Muscle layer of colon (tissue), 2 donors: ENCODE data around the gene FYCO1.

ENCODE experiments used
- H3K27ac ChIP-seq: one replicate; pipeline ENCODE4 v1.7.0; 2013; ENCODE audit warnings: low read depth, mild to moderate bottlenecking, low read length, moderate library complexity
- H3K27me3 ChIP-seq, 2 donors: one replicate each; pipeline ENCODE4 v1.7.0; 2013; ENCODE audit warnings: low read length in 2 of 2, mild to moderate bottlenecking in 2 of 2; ENCODE audit not compliant: insufficient read depth in 2 of 2, control insufficient read depth in 1 of 2
- H3K36me3 ChIP-seq: one replicate; pipeline ENCODE4 v1.7.0; 2013; ENCODE audit warnings: mild to moderate bottlenecking, low read length; ENCODE audit not compliant: insufficient read depth
- H3K4me1 ChIP-seq: one replicate; pipeline ENCODE4 v1.7.0; 2013; ENCODE audit warnings: mild to moderate bottlenecking, low read length; ENCODE audit not compliant: insufficient read depth
- H3K4me3 ChIP-seq, 2 donors: one replicate each; pipeline ENCODE4 v1.7.0; 2013; ENCODE audit warnings: low read length in 2 of 2, low read depth in 1 of 2, mild to moderate bottlenecking in 1 of 2, moderate library complexity in 1 of 2
- H3K9ac ChIP-seq: one replicate; pipeline ENCODE4 v1.7.0; 2013; ENCODE audit warnings: low read length
- H3K9me3 ChIP-seq: one replicate; pipeline ENCODE4 v1.7.0; 2013; ENCODE audit warnings: mild to moderate bottlenecking, low read length
- donor health status: abdominal sarcoma.
- donor health status: Adenocarcinoma of cecum.

Gene FYCO1

DNA sequence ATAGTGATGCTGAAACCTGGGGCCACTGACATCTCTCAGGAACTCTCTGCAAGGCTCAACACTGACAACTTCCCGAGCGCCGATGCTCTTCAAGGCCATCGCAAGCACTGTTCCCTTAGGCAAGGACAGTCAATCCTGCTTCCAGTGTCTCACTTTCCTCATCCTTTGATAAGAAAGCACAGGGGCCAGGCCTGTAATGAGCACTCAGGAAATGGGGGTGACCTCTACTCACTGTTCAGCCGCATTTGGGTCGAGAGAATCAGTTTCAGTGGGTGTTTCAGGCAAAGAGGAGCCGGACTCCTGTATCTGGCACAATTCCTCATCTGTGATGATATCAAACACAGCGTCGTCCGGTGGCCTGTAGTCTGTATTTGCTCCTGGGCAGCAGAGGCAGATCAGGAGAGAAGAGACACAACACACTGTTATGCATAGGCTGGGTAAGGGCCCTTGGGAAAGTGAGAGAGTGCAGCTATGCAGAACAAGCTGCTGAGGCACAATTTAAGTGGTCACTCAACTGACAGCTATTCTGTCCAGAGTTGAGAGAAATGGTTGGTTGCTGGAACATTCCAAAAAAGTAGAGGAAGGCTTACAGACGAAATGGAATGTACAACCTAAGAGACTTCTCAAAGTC, 40.5 kb downstream of the FYCO1 start:
- no peak overlapping the region for H3K27ac ChIP-seq
- H3K9me3 ChIP-seq: no peaks in the 10 kb centered on the region
- peaks cover 97% of the 10 kb centered on the region for H3K36me3 ChIP-seq
- H3K9ac ChIP-seq: no peak overlapping the region
- no peak overlapping the region for H3K4me3 ChIP-seq
- H3K27me3 ChIP-seq: no peaks in the 10 kb centered on the region
- H3K4me1 ChIP-seq: peaks cover 12% of the 10 kb centered on the region

- no peak overlapping the region for H3K9ac ChIP-seq
- peaks cover 97% of the 10 kb centered on the region for H3K36me3 ChIP-seq
- H3K9me3 ChIP-seq: no peaks in the 10 kb centered on the region
- H3K4me1 ChIP-seq: peaks cover 14% of the 10 kb centered on the region
- no peak overlapping the region for H3K27ac ChIP-seq
- no peaks in the 10 kb centered on the region for H3K27me3 ChIP-seq
- H3K4me3 ChIP-seq: no peak overlapping the region
Measured at GRCh38 chr3:45954306-45954705, 41.3 kb downstream of the FYCO1 start.

DNA sequence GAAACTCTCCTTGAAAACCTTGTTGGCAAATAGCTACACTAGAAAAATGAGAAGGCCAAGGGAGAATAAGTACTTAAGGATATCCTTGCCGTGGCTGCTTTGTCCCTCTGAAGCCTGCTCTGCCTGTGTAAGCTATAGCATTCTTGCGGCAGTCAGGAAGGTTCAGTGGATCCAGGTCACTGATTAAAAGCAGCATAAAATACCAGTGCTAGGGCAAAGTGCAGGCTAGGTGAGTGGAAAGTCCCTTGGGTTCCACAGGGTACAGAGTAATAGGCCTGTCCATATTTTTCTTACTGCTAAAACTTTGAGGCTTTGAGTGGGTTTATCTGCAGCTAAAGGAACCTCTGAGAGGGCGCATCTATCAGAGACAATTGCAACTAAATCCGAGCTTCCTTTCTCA, 42.1 kb downstream of the FYCO1 start:
- Histone ChIP-seq H3K9ac (no peak overlapping the region), H3K36me3 (peaks cover 96% of the 10 kb centered on the region), H3K9me3 (no peaks in the 10 kb centered on the region), H3K4me1 (peaks cover 17% of the 10 kb centered on the region), H3K27me3 (no peaks in the 10 kb centered on the region), H3K4me3 (no peak overlapping the region), H3K27ac (no peak overlapping the region)

DNA sequence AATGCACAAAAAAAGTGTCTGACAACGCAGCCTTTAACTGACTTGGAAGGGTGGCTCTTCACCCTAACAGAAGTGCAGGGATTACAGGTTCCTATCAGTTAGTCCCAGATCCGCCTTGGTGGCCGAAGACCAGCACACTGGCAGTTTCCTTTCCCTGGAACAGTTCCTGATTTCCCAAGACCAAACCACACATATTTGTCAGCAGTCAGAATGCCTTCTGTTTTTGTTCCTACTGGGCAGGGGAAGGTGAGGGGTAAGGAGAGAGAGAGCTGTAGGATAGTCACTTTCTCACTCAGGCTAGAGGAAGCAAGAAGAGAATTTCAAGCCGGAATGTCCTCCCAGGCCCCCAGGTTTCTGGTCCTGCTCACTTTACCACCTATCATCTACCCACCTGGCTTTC, 43.2 kb downstream of the FYCO1 start:
- Histone ChIP-seq H3K27ac (no peak overlapping the region), H3K36me3 (peaks cover 88% of the 10 kb centered on the region), H3K27me3 (no peaks in the 10 kb centered on the region), H3K9me3 (no peaks in the 10 kb centered on the region), H3K9ac (no peak overlapping the region), H3K4me1 (peaks cover 26% of the 10 kb centered on the region), H3K4me3 (no peak overlapping the region)

DNA sequence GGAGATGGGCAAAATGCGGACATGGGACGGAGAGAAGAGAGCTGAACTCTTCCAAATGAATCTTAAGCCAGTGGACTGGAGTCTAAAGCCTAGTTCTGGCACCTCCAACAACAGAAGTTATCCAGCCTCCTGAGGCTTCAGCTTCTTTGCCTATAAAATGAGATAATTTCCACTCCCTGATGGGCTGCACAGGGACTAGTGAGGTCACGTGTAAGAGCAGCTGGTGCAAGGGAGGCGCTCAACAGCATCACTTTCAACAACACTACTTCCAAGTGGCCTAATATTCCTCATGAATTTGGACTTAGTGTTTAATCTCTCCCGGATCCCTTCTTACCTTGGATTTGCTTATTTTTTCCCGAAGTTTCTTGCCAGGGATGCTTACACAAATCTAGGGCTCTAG, 43.7 kb downstream of the FYCO1 start:
- H3K9me3 ChIP-seq: no peaks in the 10 kb centered on the region
- H3K27ac ChIP-seq: no peak overlapping the region
- H3K27me3 ChIP-seq: no peaks in the 10 kb centered on the region
- peaks cover 30% of the 10 kb centered on the region for H3K4me1 ChIP-seq
- H3K9ac ChIP-seq: no peak overlapping the region
- H3K4me3 ChIP-seq: no peak overlapping the region
- H3K36me3 ChIP-seq: peaks cover 88% of the 10 kb centered on the region

DNA sequence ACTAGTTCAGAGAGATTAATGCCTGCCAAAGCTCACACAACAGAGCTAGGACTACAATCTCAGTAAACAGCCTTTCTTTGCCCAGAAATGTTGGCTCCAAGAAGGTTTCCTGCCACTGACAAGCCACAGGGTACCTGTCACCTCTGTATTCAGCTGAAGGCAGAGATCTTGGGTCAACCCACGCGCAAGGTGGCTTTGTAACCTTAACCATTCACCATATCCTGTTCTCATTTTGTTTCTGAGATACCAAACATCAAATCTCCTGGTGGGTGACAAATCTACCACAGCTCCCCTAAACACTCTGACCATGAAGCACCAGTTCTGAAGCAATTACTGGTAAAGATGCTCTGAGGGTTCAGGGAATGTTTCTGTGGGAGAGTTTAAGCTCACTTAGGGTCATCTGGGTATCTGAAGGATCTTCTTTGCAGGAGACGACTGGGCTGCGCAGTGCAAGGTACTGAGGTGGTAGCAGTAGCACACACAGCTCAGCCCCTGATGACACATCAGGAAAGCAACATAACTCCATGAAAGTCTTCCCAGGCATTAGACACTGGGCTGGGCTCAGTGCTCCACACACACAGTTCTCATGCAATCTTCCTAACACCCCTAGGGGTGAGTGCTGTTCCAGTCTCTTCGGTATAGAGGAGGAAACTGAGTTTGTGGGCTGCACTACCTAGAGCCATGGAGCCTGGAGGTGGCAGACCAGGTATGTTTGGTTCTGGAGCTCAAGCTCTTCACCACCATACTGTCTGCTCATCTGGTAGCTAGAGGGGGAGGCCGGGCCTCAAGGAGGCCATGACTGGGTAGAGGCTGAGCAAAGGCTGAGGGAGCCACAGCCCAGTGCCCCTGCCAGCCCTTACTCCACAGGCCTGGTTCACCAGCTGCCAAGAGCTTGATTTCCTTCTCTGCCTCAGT, 44.7 kb downstream of the FYCO1 start:
- Histone ChIP-seq H3K9me3 (no peaks in the 10 kb centered on the region), H3K9ac (no peak overlapping the region), H3K27ac (no peak overlapping the region), H3K36me3 (peaks cover 91% of the 10 kb centered on the region), H3K27me3 (no peaks in the 10 kb centered on the region), H3K4me1 (peaks cover 30% of the 10 kb centered on the region), H3K4me3 (no peak overlapping the region)

- H3K27me3 ChIP-seq: no peaks in the 10 kb centered on the region
- no peak overlapping the region for H3K27ac ChIP-seq
- no peak overlapping the region for H3K4me3 ChIP-seq
- H3K9ac ChIP-seq: no peak overlapping the region
- peaks cover 30% of the 10 kb centered on the region for H3K4me1 ChIP-seq
- no peaks in the 10 kb centered on the region for H3K9me3 ChIP-seq
- H3K36me3 ChIP-seq: peaks cover 83% of the 10 kb centered on the region
Measured at GRCh38 chr3:45950131-45950530, 45.5 kb downstream of the FYCO1 start.

- Histone ChIP-seq H3K27ac (no peak overlapping the region), H3K4me1 (peaks cover 30% of the 10 kb centered on the region), H3K9me3 (no peaks in the 10 kb centered on the region), H3K9ac (no peak overlapping the region), H3K4me3 (no peak overlapping the region), H3K27me3 (no peaks in the 10 kb centered on the region), H3K36me3 (peaks cover 76% of the 10 kb centered on the region)
Measured at GRCh38 chr3:45949432-45949831, 46.2 kb downstream of the FYCO1 start.

GRCh38 chr3:45948881-45949280, 46.7 kb downstream of the FYCO1 start:
- H3K9ac ChIP-seq: no peak overlapping the region
- H3K27ac ChIP-seq: no peak overlapping the region
- H3K27me3 ChIP-seq: no peaks in the 10 kb centered on the region
- no peak overlapping the region for H3K4me3 ChIP-seq
- H3K36me3 ChIP-seq: peaks cover 71% of the 10 kb centered on the region
- no peaks in the 10 kb centered on the region for H3K9me3 ChIP-seq
- H3K4me1 ChIP-seq: peaks cover 30% of the 10 kb centered on the region

DNA sequence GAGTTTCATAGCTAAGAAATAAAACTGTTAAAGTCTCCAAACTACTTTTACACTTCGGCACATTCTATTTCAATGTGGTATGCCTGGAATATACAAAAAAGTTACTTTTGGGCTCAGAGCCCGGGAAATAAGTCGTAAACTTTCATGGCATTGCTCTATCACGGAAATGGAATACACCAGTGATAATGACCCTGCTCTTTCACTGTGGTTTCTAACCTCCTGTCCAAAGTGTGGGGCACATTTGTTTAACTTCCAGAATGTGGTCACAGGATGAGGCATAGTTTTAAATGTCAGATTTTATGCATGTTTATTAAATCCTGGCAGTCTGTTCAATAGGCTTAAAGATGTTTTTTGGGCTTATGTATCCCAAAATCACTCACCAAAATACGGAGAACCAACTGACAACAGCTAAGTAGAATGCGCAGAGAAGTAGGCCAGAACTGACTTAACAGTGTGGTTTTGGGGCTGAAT, 47.3 kb downstream of the FYCO1 start:
- Histone ChIP-seq H3K9ac (no peak overlapping the region), H3K4me1 (peaks cover 30% of the 10 kb centered on the region), H3K9me3 (no peaks in the 10 kb centered on the region), H3K27ac (no peak overlapping the region), H3K36me3 (peaks cover 65% of the 10 kb centered on the region), H3K27me3 (no peaks in the 10 kb centered on the region), H3K4me3 (no peak overlapping the region)

DNA sequence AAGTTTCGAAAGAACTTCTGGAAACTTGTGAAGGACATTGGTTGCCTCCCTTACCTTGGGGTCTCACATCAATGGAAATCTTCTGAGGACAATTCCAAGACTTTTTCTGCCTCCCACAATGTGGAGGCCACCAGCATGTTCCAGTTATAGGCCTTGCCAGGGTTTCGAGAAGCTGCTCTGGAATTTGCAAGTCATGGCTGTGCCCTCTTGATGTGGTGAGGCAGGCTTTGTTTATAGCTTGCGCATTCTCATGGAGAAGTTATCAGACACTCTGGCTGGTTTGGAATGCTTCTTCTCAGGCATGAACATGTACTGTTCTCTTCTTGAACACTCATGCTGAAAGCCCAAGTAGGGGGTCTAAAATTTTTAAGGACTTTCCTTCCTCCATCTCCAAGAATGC, 48.3 kb downstream of the FYCO1 start:
- H3K36me3 ChIP-seq: peaks cover 55% of the 10 kb centered on the region
- no peak overlapping the region for H3K27ac ChIP-seq
- H3K9ac ChIP-seq: no peak overlapping the region
- no peaks in the 10 kb centered on the region for H3K27me3 ChIP-seq
- peaks cover 30% of the 10 kb centered on the region for H3K4me1 ChIP-seq
- H3K4me3 ChIP-seq: no peak overlapping the region
- no peaks in the 10 kb centered on the region for H3K9me3 ChIP-seq
